Hematopoietic multipotent progenitor cell (in vitro differentiated cells): ENCODE results near the gene TTI1. TPM values are rescaled to one million over a fixed set of nuclear protein-coding genes. Genes with fewer than 3 reads are reported as not detected.
"Not testable (repeated sequence)": the region's sequence is repeated elsewhere in the genome, so short reads cannot be mapped to it uniquely, and the experiment has no call there.

Source experiments
- DNase-seq, 3 donors: peaks; one replicate each; pipeline ENCODE4 v3.0.0-alpha.2; 2011 to 2015; ENCODE audit warnings: low read depth in 2 of 3, low spot score in 2 of 3
- total RNA-seq: library from RNA; depleted of rRNA; stranded (reverse); fragments of >200 nt; gene quantifications from one replicate; pipeline ENCODE4 v1.2.3, GENCODE V29; 2012

The TTI1 gene
- total RNA-seq, 1 donor, result 14.8 TPM

- no peak for DNase-seq
These were observed 61.6 kb downstream of the TTI1 start for GRCh38 chr20:37971561-37972127.

GRCh38 chr20:37970856-37971245, 62.4 kb downstream of the TTI1 start:
- DNase-seq, result no peak

GRCh38 chr20:37969949-37970855, 63.1 kb downstream of the TTI1 start:
- DNase-seq, result no peak

- no peak for DNase-seq
These were observed 64.3 kb downstream of the TTI1 start for GRCh38 chr20:37968841-37969401.

GRCh38 chr20:37963483-37963882, 69.8 kb downstream of the TTI1 start:
- not testable (repeated sequence) for DNase-seq

GRCh38 chr20:37961066-37961465, 72.2 kb downstream of the TTI1 start:
- no peak for DNase-seq

- no peak for DNase-seq
These were observed 74.3 kb downstream of the TTI1 start for GRCh38 chr20:37958856-37959520.

- no peak for DNase-seq
These were observed 77.1 kb downstream of the TTI1 start for GRCh38 chr20:37956107-37956585.

- DNase-seq, result no peak
These were observed 77.7 kb downstream of the TTI1 start for GRCh38 chr20:37955511-37955910.

- no peak for DNase-seq
These were observed 78.6 kb downstream of the TTI1 start for GRCh38 chr20:37954626-37955025.

GRCh38 chr20:37954190-37954589, 79.1 kb downstream of the TTI1 start:
- no peak for DNase-seq

GRCh38 chr20:37948956-37949355, 84.3 kb downstream of the TTI1 start:
- no peak for DNase-seq

GRCh38 chr20:37947943-37948342, 85.3 kb downstream of the TTI1 start:
- DNase-seq, result no peak

- no peak for DNase-seq
These were observed 86.3 kb downstream of the TTI1 start for GRCh38 chr20:37946946-37947345.

- DNase-seq, result no peak
These were observed 88.1 kb downstream of the TTI1 start for GRCh38 chr20:37945091-37945547.

GRCh38 chr20:37944456-37944981, 88.7 kb downstream of the TTI1 start:
- DNase-seq, result no peak

- DNase-seq, result no peak
These were observed 89.5 kb downstream of the TTI1 start for GRCh38 chr20:37943501-37944455.

GRCh38 chr20:37943033-37943432, 90.2 kb downstream of the TTI1 start:
- DNase-seq, result no peak

- DNase-seq, result no peak
These were observed 91.3 kb downstream of the TTI1 start for GRCh38 chr20:37941992-37942391.

GRCh38 chr20:37941332-37941731, 91.9 kb downstream of the TTI1 start:
- DNase-seq, result no peak
